GM20431 (cell line): ENCODE measurements around the gene ACTR6.
"Not testable (repeated sequence)": the region's sequence is repeated elsewhere in the genome, so short reads cannot be mapped to it uniquely, and the experiment has no call there.

Experiments
- in situ Hi-C: fragments of 300-500 bp; cut with MseI, MboI; formaldehyde crosslinking; loops from one replicate; pipeline ENCODE4 v1.15.0; 2020; ENCODE audit warnings: low sequenced_read_pairs; ENCODE audit not compliant: unreplicated experiment

The ACTR6 gene

GRCh38 chr12:100258127-100258526 is 57.5 kb downstream of the ACTR6 start:
- in situ Hi-C loops, result no loop called here

GRCh38 chr12:100263131-100263530 is 62.5 kb downstream of the ACTR6 start:
- in situ Hi-C loops, result no loop called here

GRCh38 chr12:100265107-100265506 is 64.5 kb downstream of the ACTR6 start:
- in situ Hi-C loops, result not testable (repeated sequence)

- in situ Hi-C loops, result no loop called here
Measured at GRCh38 chr12:100265732-100266584, 65.3 kb downstream of the ACTR6 start.

GRCh38 chr12:100266585-100266834 is 65.9 kb downstream of the ACTR6 start:
- in situ Hi-C loops, result no loop called here

- in situ Hi-C loops, result no loop called here
Measured at GRCh38 chr12:100266835-100267602, 66.4 kb downstream of the ACTR6 start, which contains the start of the genes DEPDC4 and SCYL2. Gene DEPDC4, minus strand, starts transcription at chr12:100267079. Its CDS starts 3 bp downstream, at chr12:100267076. Gene SCYL2, plus strand, starts transcription at chr12:100267177. Its CDS starts 15,794 bp downstream, at chr12:100282971.

GRCh38 chr12:100267603-100268281 is 67.1 kb downstream of the ACTR6 start:
- in situ Hi-C loops, result no loop called here

- in situ Hi-C loops, result no loop called here
Measured at GRCh38 chr12:100268835-100269564, 68.4 kb downstream of the ACTR6 start.

GRCh38 chr12:100273782-100274181 is 73.2 kb downstream of the ACTR6 start:
- in situ Hi-C loops, result no loop called here
